Thoracic aorta (tissue), 2 donors: Measurements from ENCODE around the gene USB1. TPM values are rescaled to one million over a fixed set of nuclear protein-coding genes. Genes with fewer than 3 reads are reported as not detected.

Experiments
- ATAC-seq: fragments of 150-250 bp; one replicate; pipeline ENCODE4 v1.8.0; 2017; ENCODE audit warnings: low read depth; ENCODE audit not compliant: insufficient number of reproducible peaks, low FRiP score
- DNase-seq: peaks from one replicate; pipeline ENCODE4 v3.0.0-alpha.2; 2020; ENCODE audit warnings: low spot score
- H3K27ac ChIP-seq, 2 donors: fragments of 200-600 bp; sonication (generic); 1 replicate in 1 of 2; 2 replicates in 1 of 2; pipeline ENCODE4 v1.5.1; 2016; ENCODE audit warnings: mild to moderate bottlenecking in 2 of 2, moderate library complexity in 2 of 2
- H3K27me3 ChIP-seq: fragments of 200-600 bp; sonication (generic); replicated peaks from 2 replicates; pipeline ENCODE4 v1.6.0; 2016; ENCODE audit warnings: mild to moderate bottlenecking; ENCODE audit not compliant: insufficient read depth
- H3K36me3 ChIP-seq: fragments of 200-600 bp; sonication (generic); one replicate; pipeline ENCODE4 v1.5.1; 2016
- H3K4me1 ChIP-seq, 2 donors: fragments of 200-600 bp; sonication (generic); 1 replicate in 1 of 2; 2 replicates in 1 of 2; pipeline versions ENCODE4 v1.5.1 to v1.6.0; 2016; ENCODE audit warnings: low read depth in 2 of 2, mild to moderate bottlenecking in 1 of 2; ENCODE audit not compliant: control insufficient read depth in 1 of 2
- H3K4me3 ChIP-seq: fragments of 200-600 bp; sonication (generic); 2 replicates; pipeline ENCODE4 v1.5.1; 2016; ENCODE audit warnings: mild to moderate bottlenecking
- H3K9me3 ChIP-seq: fragments of 200-600 bp; sonication (generic); 2 replicates; pipeline ENCODE4 v1.5.1; 2016
- total RNA-seq, 2 donors: library from RNA; depleted of rRNA; stranded (reverse); fragments of >200 nt; gene quantifications; one replicate each; pipeline versions ENCODE4 v1.1.0 to v1.2.3, GENCODE V29; 2016
- TF ChIP-seq, protein P1 (sequence below): fragments of 200-600 bp; sonication (generic); IDR thresholded peaks from one replicate; pipeline ENCODE4 v1.5.1; 2019; ENCODE audit warnings: antibody characterized with exemption

USB1 gene
- total RNA-seq, 2 donors from 2014 or later = 55.9 to 90.3 TPM

DNA sequence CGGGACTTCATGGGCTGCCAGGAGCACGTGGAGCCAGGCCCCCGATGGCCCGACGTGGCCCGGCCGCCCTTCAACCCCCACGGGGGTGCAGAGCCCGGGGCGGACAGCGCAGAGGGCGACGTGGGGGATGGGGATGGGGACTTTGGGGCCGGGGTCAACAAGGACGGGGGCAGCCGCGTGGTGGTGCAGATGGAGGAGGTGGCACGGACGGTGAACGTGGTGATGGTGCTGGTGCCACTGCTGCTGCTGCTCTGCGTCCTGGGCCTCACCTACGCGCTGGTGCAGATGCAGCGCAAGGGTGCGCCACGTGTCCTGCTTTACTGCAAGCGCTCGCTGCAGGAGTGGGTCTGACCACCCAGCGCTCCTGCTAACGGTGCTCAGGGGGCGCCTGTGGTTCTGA, 43.9 kb downstream of the USB1 start:
- Histone ChIP-seq H3K27ac (no peak overlapping the region), H3K4me3 (no peak overlapping the region), H3K36me3 (no peaks in the 10 kb centered on the region)

DNA sequence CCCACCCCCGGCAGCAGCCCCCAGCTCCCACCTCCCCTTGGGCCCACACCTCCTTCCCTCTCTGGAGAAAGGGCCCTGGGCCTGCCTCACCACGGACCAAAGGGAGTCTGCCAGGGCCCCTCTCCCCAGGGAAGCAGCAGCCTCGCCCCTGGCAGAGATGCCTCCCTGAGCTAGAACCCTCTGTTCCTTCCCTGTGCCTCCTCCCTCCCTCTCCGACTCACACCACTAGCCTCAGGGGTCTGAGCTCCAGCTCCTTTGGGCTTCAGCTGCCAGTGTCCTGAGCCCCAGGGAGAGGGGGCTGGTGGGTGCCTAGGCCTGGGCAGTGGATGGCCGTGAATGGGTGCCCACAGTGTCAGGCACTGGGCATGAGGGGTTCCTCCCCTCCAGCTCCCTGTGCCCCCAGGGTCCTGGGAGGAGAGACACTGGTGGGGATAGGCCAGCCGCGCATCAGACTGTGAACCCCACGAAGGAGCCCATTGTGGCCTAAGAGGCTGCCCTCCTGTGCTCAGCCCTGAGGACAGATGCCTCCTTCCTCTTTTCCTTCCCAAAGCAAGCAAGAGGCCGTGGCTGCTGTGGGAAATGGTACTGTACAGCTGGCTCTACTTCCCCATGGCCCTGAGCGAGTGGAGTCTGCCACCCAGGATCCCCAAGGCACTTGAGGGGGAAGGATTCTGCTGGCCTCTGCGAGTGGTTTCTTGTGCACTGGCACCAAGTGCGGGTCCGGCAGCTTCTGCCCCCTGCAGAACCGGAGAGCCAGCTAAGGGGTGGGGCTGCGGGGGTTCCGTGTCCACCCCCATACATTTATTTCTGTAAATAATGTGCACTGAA, 45.1 kb downstream of the USB1 start:
- no peak overlapping the region for H3K27ac ChIP-seq
- H3K4me1 ChIP-seq = no peaks in the 10 kb centered on the region
- DNase-seq (no peak), ATAC-seq (no peak)
- H3K4me3 ChIP-seq = no peak overlapping the region
- H3K9me3 ChIP-seq = no peaks in the 10 kb centered on the region
- H3K36me3 ChIP-seq = no peaks in the 10 kb centered on the region
- no peaks in the 10 kb centered on the region for H3K27me3 ChIP-seq
- TF ChIP-seq, protein P1, sequence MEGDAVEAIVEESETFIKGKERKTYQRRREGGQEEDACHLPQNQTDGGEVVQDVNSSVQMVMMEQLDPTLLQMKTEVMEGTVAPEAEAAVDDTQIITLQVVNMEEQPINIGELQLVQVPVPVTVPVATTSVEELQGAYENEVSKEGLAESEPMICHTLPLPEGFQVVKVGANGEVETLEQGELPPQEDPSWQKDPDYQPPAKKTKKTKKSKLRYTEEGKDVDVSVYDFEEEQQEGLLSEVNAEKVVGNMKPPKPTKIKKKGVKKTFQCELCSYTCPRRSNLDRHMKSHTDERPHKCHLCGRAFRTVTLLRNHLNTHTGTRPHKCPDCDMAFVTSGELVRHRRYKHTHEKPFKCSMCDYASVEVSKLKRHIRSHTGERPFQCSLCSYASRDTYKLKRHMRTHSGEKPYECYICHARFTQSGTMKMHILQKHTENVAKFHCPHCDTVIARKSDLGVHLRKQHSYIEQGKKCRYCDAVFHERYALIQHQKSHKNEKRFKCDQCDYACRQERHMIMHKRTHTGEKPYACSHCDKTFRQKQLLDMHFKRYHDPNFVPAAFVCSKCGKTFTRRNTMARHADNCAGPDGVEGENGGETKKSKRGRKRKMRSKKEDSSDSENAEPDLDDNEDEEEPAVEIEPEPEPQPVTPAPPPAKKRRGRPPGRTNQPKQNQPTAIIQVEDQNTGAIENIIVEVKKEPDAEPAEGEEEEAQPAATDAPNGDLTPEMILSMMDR = no peak

More for the DNA sequence above, 43.9 kb downstream of the USB1 start:
- DNase-seq = no peak
- Histone ChIP-seq H3K9me3 (no peaks in the 10 kb centered on the region), H3K4me1 (no peaks in the 10 kb centered on the region), H3K27me3 (no peaks in the 10 kb centered on the region)
- TF ChIP-seq, protein P1 = no peak
- no peak for ATAC-seq

DNA sequence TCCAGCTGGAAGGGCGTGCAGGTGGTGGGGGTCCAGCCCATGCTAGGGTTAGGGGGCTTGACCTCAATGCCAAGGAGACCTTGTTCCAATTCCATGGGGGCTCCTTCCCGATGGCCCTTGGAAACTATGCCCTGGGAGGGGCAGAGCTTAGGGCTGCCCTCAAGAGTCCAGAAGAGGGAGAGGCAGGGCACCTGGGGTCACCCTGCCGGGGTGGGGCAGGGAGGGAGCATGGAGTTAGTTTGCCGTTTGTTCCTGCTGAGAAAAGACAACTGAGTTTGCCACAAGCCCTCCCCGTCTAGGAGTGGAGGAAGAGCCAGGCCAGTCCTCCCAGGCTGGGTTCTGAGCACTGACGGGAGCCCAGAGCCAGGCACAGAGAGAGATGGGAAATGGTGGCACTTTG, 45.7 kb downstream of the USB1 start:
- DNase-seq (no peak), ATAC-seq (no peak)
- no peaks in the 10 kb centered on the region for H3K27me3 ChIP-seq
- H3K36me3 ChIP-seq = no peaks in the 10 kb centered on the region
- H3K4me1 ChIP-seq = no peaks in the 10 kb centered on the region
- H3K9me3 ChIP-seq = no peaks in the 10 kb centered on the region
- TF ChIP-seq, protein P1 = no peak
- no peak overlapping the region for H3K27ac ChIP-seq
- H3K4me3 ChIP-seq = no peak overlapping the region

DNA sequence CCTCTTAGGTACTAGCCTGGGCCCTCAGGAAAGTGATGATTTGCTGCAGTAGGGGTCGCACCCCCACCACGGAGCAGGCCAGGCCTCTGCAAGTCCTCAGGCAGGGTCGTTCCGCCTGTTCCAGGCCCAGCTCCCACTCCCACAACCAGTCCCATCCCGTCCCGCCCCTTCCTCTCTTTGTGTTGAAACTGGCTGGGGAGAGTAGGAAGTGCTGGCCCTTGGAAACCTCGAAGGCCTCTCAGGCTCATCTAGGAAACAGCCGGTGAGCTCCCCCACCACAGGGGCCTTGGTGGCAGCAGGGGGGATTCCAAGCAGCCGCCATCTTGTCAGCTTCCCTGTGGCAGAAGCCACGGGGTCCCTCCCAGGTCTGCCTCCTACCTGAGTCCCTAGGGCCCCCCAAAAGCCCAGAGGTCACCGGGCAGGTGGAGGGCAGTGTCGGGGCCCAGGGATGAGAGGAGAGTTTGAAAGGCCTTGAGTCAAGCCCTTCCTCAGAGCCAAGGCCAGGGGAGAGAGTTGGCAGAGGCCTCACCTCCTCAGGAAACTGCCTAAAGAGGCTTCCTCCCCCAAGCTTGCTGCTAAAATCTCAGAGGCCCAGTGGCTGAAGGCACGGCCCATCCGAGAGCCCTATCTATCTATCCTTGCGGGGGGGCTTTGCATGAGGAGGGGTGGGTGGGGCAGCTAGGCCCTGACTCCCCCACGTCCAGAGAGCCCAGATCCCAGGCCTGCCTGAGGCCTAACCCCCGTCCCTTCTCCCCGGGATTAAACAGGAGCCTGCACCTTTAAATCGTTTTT, 46.5 kb downstream of the USB1 start:
- H3K36me3 ChIP-seq = no peaks in the 10 kb centered on the region
- H3K4me3 ChIP-seq = no peak overlapping the region
- TF ChIP-seq, protein P1 = no peak
- ATAC-seq (no peak), DNase-seq (no peak)
- no peak overlapping the region for H3K27ac ChIP-seq
- H3K27me3 ChIP-seq = no peaks in the 10 kb centered on the region
- no peaks in the 10 kb centered on the region for H3K9me3 ChIP-seq
- no peaks in the 10 kb centered on the region for H3K4me1 ChIP-seq

DNA sequence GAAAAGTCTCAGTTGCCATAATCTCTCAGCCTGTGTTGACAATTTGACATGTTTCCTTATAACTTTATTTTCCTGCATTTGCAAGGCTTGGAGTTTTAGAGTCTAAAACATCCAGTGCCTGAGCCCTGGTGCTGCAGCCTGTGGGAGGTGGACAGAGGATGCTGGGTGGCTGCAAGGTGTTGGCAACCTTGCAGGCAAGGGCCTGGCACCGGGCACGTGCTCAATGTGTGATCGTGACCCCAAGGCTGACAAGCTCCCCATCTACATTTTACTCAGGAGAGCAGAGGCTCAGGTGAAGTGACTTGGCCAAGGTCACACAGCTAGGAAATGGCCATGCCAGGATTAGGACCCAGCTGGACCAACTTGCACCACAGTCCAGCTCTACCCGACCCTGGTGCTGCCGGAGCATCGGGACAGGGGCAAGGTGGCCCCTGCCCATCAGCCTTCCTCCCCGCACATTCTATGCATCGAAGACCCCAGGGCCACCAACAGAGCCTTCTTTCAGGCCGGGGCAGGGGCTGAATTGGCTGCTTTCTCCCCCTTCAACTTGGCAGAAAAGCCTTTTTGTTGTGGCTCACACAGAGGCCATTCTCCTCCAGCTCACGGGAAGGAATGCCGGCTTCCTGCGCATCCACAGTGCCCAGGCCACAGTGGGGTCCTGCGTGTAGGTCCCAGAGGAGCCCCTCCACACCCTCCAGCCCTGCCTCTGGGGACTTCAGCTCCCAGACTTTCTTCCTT, 47.5 kb downstream of the USB1 start:
- Histone ChIP-seq H3K4me1 (no peaks in the 10 kb centered on the region), H3K27me3 (no peaks in the 10 kb centered on the region), H3K27ac (no peak overlapping the region), H3K9me3 (no peaks in the 10 kb centered on the region), H3K36me3 (no peaks in the 10 kb centered on the region), H3K4me3 (no peak overlapping the region)
- TF ChIP-seq, protein P1 = no peak
- ATAC-seq (no peak), DNase-seq (no peak)
